GM19238 (cell line): ENCODE data around the gene ARHGAP18.

ENCODE experiments used
- DNase-seq: peaks from one replicate; pipeline ENCODE4 v3.0.0; 2011; ENCODE audit warnings: low spot score; ENCODE audit not compliant: insufficient read length

The ARHGAP18 gene

DNA sequence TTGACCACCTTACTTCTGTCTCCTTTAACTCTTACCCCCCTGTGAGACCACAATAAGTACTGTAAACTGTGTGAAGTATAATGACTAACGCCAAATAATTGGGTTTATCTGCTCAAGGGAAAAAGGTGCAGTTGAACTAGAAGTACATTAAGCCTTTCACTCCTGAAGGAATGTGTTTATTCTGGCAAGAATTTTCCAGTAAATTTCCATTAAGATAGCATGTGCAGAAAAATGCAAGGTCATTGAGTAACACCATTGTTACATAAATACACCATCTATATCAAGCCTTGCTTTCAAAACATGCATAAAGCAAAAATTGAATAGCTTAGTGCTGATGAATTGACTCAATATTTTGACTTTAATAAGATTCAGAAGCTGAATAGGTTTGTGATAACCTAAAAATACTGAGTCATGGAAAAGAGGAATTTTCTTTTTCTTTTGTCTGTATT lies 65.4 kb downstream of the ARHGAP18 start:
- DNase-seq, result no peak

DNA sequence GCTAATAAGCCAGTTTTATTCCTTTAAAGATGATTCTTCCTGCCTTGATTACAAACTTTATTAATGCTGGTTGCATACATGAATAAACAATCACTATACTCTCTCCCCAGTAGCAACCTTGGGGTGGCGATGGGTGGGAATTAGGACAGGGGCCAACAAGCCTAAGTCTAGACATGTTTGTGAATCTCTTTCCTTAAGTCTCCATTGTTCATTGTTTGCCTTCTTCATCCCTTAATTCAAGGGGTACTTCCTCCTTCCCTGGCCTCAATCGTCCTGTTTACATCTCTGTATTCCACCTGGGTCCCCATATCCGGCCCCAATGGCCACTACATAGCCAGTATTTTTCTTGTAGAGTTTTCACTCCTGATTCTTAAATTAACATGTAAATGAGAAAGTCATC lies 66.0 kb downstream of the ARHGAP18 start:
- DNase-seq, result no peak

DNA sequence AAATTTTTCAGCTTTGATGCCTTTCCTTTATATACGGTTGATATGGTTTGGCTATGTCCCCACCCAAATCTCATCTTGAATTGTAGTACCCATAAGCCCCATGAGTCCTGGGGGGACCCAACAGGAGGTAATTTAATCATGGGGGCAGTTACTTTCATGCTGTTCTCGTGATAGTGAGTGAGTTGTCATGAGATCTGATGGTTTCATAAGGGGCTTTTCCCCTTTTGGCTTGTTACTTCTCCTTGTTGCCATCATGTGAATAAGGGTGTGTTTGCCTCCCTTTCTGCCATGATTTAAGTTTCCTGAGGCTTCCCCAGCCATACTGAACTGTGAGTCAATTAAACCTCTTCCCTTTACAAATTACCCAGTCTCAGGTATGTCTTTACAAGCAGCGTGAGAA lies 66.8 kb downstream of the ARHGAP18 start:
- no peak for DNase-seq

DNA sequence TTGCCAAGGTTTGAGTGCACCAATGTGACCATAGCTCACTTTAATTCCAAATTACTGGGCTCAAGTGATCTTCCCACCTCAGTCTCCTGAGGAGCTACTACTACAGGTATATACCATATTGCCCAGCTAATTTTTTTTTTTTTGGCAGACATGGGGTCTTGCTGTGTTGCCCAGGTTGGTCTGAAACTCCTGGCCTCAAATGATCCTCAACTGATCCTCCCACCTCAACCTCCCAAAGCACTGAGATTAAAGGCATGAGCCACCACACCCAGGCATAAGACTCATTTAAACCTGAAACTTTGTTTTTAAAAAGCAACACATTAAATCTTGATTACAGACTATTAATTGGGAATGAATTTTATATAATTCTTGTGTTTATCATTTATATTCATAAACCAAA lies 67.7 kb downstream of the ARHGAP18 start:
- DNase-seq, result no peak

DNA sequence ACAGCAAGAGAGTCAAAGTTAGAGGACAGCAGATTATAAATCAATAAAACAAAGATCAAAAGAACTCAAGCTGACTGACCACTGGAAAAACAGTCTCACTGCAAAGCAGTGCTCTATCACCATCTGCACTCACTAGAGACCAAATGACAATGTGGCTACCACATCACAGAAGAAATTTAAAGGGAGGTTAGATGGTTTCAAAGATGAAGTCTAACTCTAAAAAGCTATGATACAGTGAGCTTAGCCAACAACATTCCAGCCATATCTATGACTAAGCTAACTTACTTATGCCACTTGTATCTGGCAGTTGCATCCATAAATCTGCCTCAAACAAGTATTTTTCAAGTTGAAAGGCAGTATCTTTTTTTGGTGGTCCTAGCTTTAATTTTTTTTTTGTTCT lies 68.6 kb downstream of the ARHGAP18 start:
- DNase-seq, result no peak

DNA sequence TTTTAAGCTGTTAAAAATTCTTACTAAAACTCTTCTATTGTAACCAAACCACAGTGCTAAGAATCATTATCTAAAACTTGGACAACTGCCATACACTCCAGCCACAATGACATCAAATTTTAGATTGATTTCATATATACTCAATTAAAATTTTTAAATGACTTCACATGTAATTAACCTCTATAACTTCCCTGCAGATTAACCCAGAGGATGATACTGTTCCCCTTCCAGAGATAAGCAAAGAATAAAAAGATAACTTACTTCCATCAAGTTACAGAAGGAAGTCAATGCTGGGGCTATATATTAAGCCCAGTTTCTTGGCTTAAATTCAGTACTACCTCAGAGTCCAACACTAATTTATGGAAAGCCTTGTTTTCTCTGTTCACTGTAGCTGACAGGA lies 71.3 kb downstream of the ARHGAP18 start:
- no peak for DNase-seq

DNA sequence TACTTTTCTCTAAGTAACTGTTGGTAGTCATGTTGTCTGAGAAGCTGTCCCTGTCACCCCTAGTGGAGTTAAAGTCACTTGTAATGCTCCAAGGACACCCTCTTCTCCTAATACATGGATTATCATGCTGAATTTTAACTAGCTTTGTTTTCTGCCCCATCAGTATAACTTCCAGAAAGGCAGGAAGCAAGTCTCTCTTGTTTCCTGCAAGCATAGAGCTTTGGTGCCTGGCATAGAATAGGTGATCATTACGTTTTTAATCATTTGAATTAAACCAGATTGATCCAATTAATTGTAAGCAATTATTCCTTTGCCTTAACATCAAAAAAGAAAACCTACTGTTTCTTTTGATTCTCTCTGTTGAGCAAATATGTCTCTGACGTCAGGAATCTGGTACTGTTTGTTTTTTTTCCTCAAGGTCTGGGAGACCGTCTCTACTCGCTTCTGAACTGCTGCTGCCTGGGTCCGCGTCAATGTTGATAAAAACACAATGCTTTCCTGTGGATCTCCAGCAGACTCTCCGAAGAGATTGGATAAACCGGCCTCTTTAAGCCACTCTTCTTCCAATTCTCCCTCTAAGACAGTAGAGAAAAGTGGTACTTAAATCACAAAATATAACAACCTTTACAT lies 71.8 kb downstream of the ARHGAP18 start:
- DNase-seq, result no peak

DNA sequence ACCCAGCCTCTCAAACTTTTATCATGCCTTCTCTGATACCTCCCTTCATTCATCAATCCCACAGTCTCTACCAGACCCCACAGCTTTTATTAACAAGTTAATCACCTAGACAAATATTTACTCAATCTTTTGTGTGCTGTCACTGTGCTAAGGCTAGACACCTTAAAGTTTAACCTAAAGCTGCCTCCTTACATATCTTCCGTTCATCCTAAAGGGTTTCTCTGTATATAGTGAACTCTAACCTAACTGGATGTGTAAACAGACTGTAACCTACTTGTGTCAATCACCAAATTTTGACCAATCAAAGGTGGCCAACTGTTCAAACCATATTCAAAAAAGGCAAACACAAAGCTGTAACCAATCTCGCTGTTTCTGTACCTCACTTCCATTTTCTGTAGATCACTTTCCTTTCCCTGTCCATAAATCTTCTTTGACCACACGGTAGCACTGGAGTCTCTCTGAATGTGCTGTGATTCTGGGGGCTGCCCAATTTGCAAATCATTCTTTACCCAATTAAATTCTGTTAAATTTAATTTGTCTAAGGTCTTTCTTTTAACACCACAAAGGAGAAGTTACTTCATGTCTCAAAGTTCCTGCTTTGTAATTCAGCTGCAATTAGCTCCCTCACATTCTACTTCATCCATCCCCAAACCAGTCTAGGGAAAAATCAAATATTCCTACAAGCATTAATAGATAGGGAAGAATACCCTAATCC lies 72.5 kb downstream of the ARHGAP18 start:
- DNase-seq, result no peak

DNA sequence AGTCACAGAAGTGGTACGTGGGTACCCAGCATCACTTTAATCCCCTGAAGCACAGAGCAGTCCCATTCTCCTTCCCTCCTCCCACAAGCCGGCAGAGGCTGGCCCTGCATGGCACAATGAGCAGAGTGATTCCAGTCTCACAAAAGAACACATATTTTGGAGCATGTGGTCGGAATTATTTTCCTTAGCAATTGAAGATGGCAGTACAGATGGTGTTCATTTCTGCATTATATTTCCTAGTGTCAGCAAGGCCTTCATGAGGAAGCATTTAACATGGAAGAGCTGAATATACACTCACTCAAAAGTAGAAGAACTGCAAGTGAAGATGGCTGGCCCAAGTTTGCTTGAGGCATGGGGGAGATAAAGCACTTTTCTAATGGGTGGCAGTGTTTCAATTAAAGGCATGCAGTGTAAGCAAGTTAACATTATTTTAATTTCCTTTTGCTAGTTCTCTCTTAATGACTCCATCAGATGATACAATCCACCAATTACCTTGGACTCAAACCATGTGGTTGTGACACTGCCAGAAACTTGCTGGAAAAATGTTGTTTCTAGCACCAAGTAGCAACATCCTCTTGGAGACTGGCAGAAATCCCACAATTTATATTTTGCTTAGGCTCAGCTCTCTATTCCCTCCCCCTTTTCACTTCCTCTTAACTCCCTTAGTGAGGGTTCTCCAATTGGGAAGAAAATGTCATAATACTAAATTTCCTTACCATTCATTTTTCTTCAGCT lies 74.4 kb downstream of the ARHGAP18 start:
- DNase-seq, result no peak

DNA sequence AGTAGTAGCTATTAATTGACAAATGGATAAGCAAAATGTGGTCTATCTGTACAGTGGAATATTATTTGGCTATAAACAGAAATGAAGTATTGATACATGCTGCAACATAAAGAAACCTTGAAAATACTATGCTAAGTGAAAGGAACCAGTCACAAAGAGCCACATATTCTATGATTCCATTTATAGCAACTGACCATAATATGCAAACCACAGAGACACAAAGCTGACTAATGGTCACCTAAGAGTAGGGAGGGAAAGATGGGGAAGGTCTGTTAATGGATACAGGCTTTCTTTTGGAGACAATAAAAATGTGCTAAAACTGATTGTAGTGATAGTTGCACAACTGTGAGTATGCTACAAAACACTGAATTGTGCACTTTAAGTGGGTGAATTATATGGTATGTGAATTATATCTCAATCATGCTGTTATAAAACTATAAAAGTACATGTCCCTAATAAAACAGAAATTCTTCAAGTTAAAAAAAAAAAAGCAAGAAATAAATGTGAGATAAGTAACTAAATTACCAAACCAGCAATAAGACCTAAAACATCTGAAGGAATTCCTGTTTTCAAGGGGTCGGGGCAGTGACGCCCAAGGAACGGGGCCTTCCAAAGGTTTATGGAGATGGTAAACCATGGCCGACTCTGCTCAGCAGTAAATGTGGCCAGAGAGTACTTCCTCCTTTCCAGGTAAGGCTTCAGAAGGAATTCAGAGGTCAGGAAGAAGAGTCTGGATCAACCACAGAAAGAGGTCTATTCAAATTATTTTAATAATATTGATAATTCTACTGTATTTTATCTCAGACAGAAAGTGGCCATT lies 75.4 kb downstream of the ARHGAP18 start:
- no peak for DNase-seq

DNA sequence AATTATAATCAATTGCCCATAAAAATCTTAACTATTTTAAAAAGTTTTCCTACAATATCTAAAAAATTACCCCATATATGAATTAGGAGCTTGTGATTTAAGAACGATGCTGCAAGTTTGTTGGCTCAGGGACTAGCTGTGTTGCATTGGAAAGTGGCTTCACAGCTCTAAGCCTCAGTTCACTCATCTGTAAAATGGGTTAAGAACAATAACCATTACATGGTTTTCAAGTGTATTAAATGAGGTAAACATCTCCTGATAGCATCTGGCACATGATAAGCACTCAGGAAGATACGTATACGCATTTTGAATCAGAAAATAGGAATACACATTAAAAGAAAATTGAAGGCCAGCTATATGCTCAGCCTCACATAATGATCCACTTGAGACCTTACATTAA lies 76.4 kb downstream of the ARHGAP18 start:
- no peak for DNase-seq

DNA sequence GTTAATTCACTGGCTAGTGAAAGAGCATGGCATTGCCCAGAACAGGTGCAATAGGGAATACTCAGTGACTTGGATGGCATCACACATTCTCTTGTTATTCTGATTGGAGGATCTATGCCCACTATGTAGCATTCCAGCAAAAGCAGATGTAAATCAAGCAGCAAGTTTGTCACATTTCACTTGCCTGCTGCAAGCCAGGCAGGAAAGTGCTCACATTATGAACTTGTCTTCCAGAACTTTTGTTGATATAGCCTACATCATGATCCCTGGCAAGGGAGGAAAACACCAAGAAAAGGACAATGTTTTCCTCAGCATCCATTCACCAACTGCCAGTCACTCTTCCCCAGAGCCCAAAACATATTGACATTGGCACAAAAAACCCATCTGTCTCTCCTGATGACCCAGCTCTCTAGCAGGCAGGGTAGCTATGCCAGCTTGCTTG lies 77.8 kb downstream of the ARHGAP18 start:
- no peak for DNase-seq

DNA sequence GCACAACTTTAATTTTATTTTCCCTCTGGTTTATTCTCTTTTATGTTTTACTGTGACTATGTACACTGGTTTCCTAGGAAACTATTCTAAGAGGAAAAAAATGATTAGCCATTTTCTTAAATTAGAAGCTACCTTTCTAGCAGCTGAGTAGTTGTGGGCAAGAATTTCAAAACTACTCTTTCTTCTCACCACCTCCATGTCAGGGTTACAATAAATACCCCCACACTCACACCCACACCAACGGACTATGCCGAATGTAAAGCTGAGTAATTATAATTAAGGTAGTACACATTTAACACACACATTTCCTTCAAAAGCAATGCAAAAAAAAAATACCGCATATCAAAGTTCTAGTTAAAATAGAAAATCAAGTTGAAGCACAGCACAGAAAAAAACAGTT lies 78.9 kb downstream of the ARHGAP18 start:
- DNase-seq, result no peak

DNA sequence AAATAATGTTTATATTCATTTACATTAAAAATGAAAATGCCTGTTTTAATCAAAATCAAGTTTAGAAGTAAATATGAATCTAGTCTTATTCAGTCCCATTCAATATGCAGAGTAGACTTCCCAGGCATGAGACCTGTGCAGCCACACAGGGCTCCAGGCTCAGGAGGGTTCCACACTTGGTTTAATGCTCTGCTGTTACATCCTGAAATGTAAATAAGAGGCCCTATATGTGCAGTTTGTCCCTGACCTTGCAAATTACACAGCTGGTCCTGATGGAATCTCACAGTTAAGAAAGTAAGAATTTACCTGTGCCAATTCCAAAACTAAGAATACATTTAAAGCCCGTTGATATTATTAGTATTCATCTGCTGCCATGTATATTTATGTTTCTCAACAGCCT lies 79.4 kb downstream of the ARHGAP18 start:
- DNase-seq, result no peak

DNA sequence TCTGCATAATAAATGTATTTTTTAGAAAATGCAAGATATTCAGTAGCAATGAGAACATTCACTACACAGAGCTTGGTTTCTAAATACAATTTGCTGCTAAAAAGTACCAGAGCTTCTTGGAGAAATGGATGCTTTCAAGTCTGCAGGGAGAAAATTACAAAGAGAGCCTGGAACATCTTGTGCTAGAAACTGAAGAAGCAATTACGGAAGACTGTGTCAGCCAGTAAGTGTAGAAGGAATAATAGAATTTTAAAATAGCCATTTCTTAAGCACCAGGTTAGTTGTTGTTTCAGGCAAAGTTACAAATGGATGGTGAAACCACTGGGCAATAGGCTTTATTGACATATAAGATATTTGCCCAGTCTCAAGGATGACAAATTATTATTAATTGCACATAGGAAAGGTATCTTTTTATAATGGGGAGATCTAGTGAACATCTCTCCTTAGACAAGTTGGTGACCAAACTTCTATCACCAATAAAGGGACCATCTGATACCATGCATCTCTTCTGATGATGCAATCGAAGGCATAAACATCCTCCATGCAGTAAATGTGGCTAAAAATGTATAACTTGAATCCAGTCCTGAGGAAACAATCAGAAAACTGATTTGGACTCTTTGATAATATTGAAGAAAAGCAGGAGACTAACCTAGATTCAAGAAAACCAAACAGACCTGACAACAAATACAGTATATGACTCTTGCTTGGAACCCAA lies 81.7 kb downstream of the ARHGAP18 start:
- DNase-seq, result no peak

DNA sequence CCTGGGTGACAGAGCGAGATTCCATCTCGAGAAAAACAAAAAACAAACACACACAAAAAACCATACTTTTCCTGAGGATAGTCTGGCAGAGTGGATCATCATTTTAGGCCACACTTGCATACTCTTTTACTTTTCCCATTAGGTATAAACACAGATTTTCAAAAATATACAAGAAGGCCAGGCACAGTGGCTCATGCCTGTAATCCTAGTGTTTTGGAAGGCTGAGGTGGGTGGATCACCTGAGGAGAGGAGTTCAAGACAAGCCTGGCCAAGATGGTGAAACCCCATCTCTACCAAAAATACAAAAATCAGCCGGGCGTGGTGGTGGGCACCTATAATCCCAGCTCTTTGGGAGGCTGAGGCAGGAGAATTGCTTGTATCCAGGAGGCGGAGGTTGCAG lies 85.5 kb downstream of the ARHGAP18 start:
- DNase-seq, result no peak

DNA sequence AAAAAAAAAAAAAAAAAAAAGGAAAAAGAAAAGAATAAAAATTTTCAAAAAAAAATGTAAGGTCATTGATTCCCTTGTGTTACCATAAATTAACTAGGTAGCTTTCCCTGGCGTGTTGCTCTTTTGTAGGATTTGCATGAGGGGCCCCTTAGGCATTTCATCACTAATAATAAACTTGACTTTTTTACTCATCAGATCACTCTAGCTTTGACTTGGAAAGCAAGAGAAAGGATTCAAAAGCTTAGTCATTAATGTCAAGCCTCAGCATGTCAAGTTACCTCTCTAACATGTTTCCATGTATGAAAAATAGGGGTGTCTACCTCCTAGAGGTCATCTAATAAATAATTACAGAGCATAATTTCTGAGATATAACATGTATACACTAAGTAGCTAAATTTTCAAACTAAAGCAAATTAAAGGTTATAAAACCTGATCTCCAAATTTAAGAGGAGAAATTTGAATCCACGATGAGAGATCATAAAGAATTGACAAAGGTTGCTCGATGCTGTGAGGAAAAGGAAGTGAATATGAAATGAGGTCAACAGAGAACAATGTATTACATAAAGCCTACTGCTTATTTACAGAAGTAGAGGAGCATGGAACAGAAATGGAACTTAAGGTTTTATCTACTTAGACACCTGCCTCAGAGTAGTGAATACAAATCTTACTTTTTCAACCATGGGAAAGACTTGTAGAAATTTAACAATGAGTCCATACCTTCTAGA lies 86.8 kb downstream of the ARHGAP18 start:
- no peak for DNase-seq

DNA sequence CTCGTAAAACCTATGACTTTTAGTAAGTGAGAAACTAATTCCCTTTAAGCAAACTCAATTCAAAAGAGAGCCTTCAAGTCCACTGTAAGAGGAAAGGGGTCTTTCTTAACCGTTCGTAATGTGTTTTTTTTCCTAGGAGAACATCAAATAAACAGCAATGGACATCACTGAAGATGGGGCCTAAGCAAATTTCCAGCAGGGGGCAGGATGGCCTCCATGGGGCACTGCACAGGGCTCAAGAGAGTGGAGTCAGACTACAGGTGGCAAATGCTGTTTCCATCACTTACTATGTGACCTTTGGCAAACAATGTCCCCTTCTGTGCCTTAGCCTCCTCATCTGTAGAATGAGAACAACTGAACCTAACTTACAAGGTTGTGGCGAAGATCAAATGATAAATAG lies 88.7 kb downstream of the ARHGAP18 start:
- no peak for DNase-seq

DNA sequence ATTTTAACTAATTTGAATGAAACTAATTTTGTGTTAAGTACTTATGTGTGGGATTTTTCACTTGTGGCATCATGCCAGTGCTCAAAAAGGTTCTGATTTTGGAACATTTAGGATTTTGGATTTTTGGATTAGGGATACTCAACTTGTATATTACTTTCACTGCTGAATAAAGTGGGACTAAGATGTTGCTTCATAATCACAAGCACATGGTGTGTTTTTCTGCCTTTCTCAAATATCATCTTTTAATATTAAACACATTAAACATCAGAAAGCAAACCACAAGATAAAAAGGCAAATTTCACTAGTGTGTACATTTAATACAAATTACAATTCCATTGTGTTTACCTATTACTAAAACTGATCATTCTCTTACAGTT lies 89.8 kb downstream of the ARHGAP18 start:
- DNase-seq, result no peak

DNA sequence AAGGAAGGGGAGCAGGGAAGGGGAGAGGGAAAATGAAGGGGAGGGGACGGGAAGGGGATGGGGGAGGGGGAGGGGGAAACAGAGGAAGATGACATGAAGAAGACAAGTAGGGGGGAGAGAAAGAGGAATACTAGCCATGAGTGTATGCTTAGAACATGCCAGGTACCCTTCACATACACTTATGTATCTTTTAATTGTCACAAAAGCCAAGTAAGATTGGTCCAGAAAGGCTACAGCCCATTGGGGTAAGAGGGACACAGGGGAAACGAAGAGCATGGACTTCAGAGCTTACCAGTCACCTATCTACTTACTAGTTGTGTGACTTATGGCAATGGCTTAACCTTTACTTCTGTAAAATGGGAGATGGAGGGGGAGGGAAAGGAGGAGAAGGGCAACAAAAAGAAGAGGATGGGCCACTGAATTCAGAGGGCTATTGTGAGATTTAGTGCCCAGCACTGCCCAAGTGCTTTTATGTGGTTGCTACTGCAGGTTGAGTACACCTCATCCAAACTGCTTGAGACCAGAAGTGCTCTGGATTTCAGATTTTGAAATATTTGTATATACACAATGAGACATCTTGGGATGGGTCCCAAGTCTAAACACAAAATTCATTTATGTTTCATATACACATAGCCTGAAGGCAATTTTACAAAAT lies 90.3 kb downstream of the ARHGAP18 start:
- no peak for DNase-seq
